IMR-90 (cell line): ENCODE results near the gene FAM168A. TPM values are rescaled to one million over a fixed set of nuclear protein-coding genes. Genes with fewer than 3 reads are reported as not detected.

ENCODE experiments used
- ATAC-seq: fragments of 200-7000 bp; cut with Tn5 transposase; 2 replicates; pipeline ENCODE4 v1.9.1; 2020; ENCODE audit warnings: low read depth, mild to moderate bottlenecking, moderate library complexity
- BruUV-seq: library from RNA; stranded (reverse); fragments of 400-500 nt; replicated peaks from 2 replicates; lab custom pipeline; 2021; lab: Mats Ljungman, UMichigan
- CTCF ChIA-PET: fragments of 300-600 bp; formaldehyde crosslinking; extraction: SDS; loops from one replicate; lab custom pipeline; 2021; ENCODE audit warnings: antibody characterized with exemption; lab: Yijun Ruan, JAX
- POLR2A ChIA-PET: fragments of 300-600 bp; sonication (Branson Sonifier 250); formaldehyde crosslinking; loops from one replicate; lab custom pipeline; 2022; ENCODE audit warnings: antibody characterized with exemption; ENCODE audit not compliant: unreplicated experiment; lab: Charles Lee
- DNase-seq: peaks from one replicate; pipeline ENCODE4 v3.0.0; 2013
- H2AFZ ChIP-seq: replicated peaks from 2 replicates; pipeline ENCODE3; 2013; ENCODE audit warnings: low read length, mild to moderate bottlenecking; ENCODE audit not compliant: poor library complexity
- H2AK5ac ChIP-seq: 2 replicates; pipeline ENCODE4 v1.6.1; 2013; ENCODE audit warnings: low read depth, low read length, inconsistent platforms
- H2AK9ac ChIP-seq: replicated peaks from 2 replicates; pipeline ENCODE3; 2013; ENCODE audit warnings: mild to moderate bottlenecking, low read depth, low read length, moderate library complexity; ENCODE audit not compliant: poor library complexity
- H2BK120ac ChIP-seq: 2 replicates; pipeline ENCODE4 v1.6.1; 2013; ENCODE audit warnings: low read depth, low read length, inconsistent platforms
- H2BK15ac ChIP-seq: 3 replicates; pipeline ENCODE4 v1.6.1; 2013; ENCODE audit warnings: low read depth, low read length, inconsistent platforms
- H2BK20ac ChIP-seq: 2 replicates; pipeline ENCODE4 v1.6.1; 2013; ENCODE audit warnings: low read depth, mild to moderate bottlenecking, inconsistent platforms, low read length, moderate library complexity
- H2BK5ac ChIP-seq: 2 replicates; pipeline ENCODE4 v1.6.1; 2013; ENCODE audit warnings: mild to moderate bottlenecking, low read depth, low read length, inconsistent platforms; ENCODE audit not compliant: poor library complexity, severe bottlenecking
- H3K14ac ChIP-seq: replicated peaks from 2 replicates; pipeline ENCODE4 v1.6.1; 2013; ENCODE audit warnings: low read depth, low read length, inconsistent platforms
- H3K18ac ChIP-seq: 2 replicates; pipeline ENCODE4 v1.6.1; 2013; ENCODE audit warnings: low read depth, low read length, control low read depth
- H3K23ac ChIP-seq: 2 replicates; pipeline ENCODE4 v1.6.1; 2013; ENCODE audit warnings: low read depth, low read length, inconsistent platforms
- H3K27ac ChIP-seq: 2 replicates; pipeline ENCODE4 v1.5.1; 2013; ENCODE audit warnings: mild to moderate bottlenecking, control low read depth, low read length; ENCODE audit not compliant: insufficient read depth
- H3K27me3 ChIP-seq: 2 replicates; pipeline ENCODE4 v1.6.1; 2013; ENCODE audit warnings: low read length; ENCODE audit not compliant: control insufficient read depth, insufficient read depth
- H3K36me3 ChIP-seq: 2 replicates; pipeline ENCODE4 v1.6.1; 2013; ENCODE audit warnings: low read length, mixed read lengths; ENCODE audit not compliant: control insufficient read depth, insufficient read depth
- H3K4ac ChIP-seq: 2 replicates; pipeline ENCODE4 v1.6.1; 2013; ENCODE audit warnings: low read depth, low read length, inconsistent platforms
- H3K4me1 ChIP-seq: 2 replicates; pipeline ENCODE4 v1.6.1; 2013; ENCODE audit warnings: low read length, mixed read lengths; ENCODE audit not compliant: control insufficient read depth, insufficient read depth
- H3K4me2 ChIP-seq: 2 replicates; pipeline ENCODE4 v1.6.1; 2013; ENCODE audit warnings: low read depth, mild to moderate bottlenecking, control low read depth, low read length, moderate library complexity
- H3K4me3 ChIP-seq: 2 replicates; pipeline ENCODE4 v1.5.1; 2013; ENCODE audit warnings: low read depth, mild to moderate bottlenecking, control low read depth, low read length, moderate library complexity; ENCODE audit not compliant: insufficient read depth
- H3K56ac ChIP-seq: 2 replicates; pipeline ENCODE4 v1.6.1; 2013; ENCODE audit warnings: low read length, inconsistent platforms; ENCODE audit not compliant: insufficient read depth; ENCODE audit errors: extremely low read depth
- H3K79me1 ChIP-seq, 2 experiments: 2 replicates each; pipeline ENCODE4 v1.6.1; 2013; ENCODE audit warnings: low read length in 2 of 2, inconsistent platforms in 1 of 2, low read depth in 1 of 2
- H3K9ac ChIP-seq: 2 replicates; pipeline ENCODE4 v1.6.1; 2013; ENCODE audit warnings: low read depth, low read length, control low read depth
- H3K9me1 ChIP-seq: 2 replicates; pipeline ENCODE4 v1.6.1; 2013; ENCODE audit warnings: low read length, inconsistent platforms; ENCODE audit not compliant: insufficient read depth
- H3K9me3 ChIP-seq: 2 replicates; pipeline ENCODE4 v1.6.1; 2013; ENCODE audit warnings: low read length; ENCODE audit not compliant: control insufficient read depth, insufficient read depth
- H4K20me1 ChIP-seq: 2 replicates; pipeline ENCODE4 v1.6.1; 2013; ENCODE audit warnings: low read length, inconsistent platforms; ENCODE audit not compliant: insufficient read depth
- H4K5ac ChIP-seq: 2 replicates; pipeline ENCODE4 v1.6.1; 2013; ENCODE audit warnings: mild to moderate bottlenecking, low read depth, low read length, control low read depth
- H4K8ac ChIP-seq, 2 experiments: 2 replicates each; pipeline ENCODE4 v1.6.1; 2013; ENCODE audit warnings: low read depth in 2 of 2, low read length in 2 of 2, control low read depth in 1 of 2, inconsistent platforms in 1 of 2
- H4K91ac ChIP-seq: 2 replicates; pipeline ENCODE4 v1.6.1; 2013; ENCODE audit warnings: low read depth, low read length, inconsistent platforms; ENCODE audit not compliant: insufficient read depth
- CEBPB ChIP-seq: IDR thresholded peaks from 2 replicates; pipeline ENCODE4 v1.6.1; 2012; ENCODE audit warnings: low read depth, low read length, improper control_type of control experiment
- CTCF ChIP-seq: conservative IDR thresholded peaks from 2 replicates; pipeline ENCODE4 v1.5.1; 2012; ENCODE audit warnings: mild to moderate bottlenecking, low read depth, low read length, improper control_type of control experiment
- MAZ ChIP-seq: IDR thresholded peaks from 2 replicates; pipeline ENCODE4 v1.6.1; 2012; ENCODE audit warnings: low read depth, mild to moderate bottlenecking, low read length, improper control_type of control experiment, moderate library complexity, borderline replicate concordance
- MXI1 ChIP-seq: IDR thresholded peaks from 2 replicates; pipeline ENCODE4 v1.6.1; 2012; ENCODE audit warnings: low read depth, mild to moderate bottlenecking, low read length, moderate library complexity, borderline replicate concordance
- POLR2A ChIP-seq: IDR thresholded peaks from 2 replicates; pipeline ENCODE4 v1.6.1; 2012; ENCODE audit warnings: mild to moderate bottlenecking, low read depth, low read length
- RAD21 ChIP-seq: IDR thresholded peaks from 2 replicates; pipeline ENCODE4 v1.6.1; 2012; ENCODE audit warnings: low read length, improper control_type of control experiment
- RFX5 ChIP-seq: IDR thresholded peaks from 2 replicates; pipeline ENCODE4 v1.8.0; 2012; ENCODE audit warnings: low read depth, mild to moderate bottlenecking, low read length, moderate library complexity
- SMC3 ChIP-seq: fragments of 150-350 bp; IDR thresholded peaks from 2 replicates; pipeline ENCODE4 v1.6.1; 2016; ENCODE audit warnings: low read depth, mild to moderate bottlenecking, antibody characterized with exemption, low read length, moderate library complexity
- WGBS, 2 experiments: methylation state at CpG; one replicate each; pipeline versions ENCODE4 v1.1.5 to v1.1.7; 2013; ENCODE audit warnings: missing lambda C conversion rate in 2 of 2; ENCODE audit not compliant: insufficient read length in 1 of 2; ENCODE audit errors: extremely low coverage in 2 of 2; 5-methylcytosine and 5-hydroxymethylcytosine counted together
- dilution Hi-C: fragments of 300-500 bp; cut with HindIII; formaldehyde crosslinking; loops from one replicate; pipeline ENCODE4 v1.14.3; 2018; ENCODE audit warnings: low sequenced_read_pairs; ENCODE audit not compliant: unreplicated experiment
- in situ Hi-C: fragments of 300-500 bp; cut with MboI; formaldehyde crosslinking; loops from 3 replicates; pipeline ENCODE4 v1.14.3; 2019; ENCODE audit warnings: low sequenced_read_pairs, inconsistent platforms, mixed read lengths
- intact Hi-C: fragments of 100-400 bp; cut with micrococcal nuclease; formaldehyde crosslinking; loops from 2 replicates; pipeline ENCODE4 v1.10.0; 2022
- polyA plus RNA-seq, 3 experiments: library from polyadenylated mRNA; depleted of rRNA; stranded (reverse); fragments of >200 nt; gene quantifications; 2 replicates each; pipeline ENCODE4 v1.2.3, GENCODE V29; 2012; ENCODE audit warnings: low replicate concordance in 1 of 3
- total RNA-seq: library from RNA; depleted of rRNA; stranded (reverse); fragments of >200 nt; gene quantifications from 2 replicates; pipeline ENCODE4 v1.2.3, GENCODE V29; 2012

The FAM168A gene
- total and polyA plus RNA-seq, 2 of the 4 experiments (the other 2 are of a cell fraction), result 13.1 to 22.8 TPM

DNA sequence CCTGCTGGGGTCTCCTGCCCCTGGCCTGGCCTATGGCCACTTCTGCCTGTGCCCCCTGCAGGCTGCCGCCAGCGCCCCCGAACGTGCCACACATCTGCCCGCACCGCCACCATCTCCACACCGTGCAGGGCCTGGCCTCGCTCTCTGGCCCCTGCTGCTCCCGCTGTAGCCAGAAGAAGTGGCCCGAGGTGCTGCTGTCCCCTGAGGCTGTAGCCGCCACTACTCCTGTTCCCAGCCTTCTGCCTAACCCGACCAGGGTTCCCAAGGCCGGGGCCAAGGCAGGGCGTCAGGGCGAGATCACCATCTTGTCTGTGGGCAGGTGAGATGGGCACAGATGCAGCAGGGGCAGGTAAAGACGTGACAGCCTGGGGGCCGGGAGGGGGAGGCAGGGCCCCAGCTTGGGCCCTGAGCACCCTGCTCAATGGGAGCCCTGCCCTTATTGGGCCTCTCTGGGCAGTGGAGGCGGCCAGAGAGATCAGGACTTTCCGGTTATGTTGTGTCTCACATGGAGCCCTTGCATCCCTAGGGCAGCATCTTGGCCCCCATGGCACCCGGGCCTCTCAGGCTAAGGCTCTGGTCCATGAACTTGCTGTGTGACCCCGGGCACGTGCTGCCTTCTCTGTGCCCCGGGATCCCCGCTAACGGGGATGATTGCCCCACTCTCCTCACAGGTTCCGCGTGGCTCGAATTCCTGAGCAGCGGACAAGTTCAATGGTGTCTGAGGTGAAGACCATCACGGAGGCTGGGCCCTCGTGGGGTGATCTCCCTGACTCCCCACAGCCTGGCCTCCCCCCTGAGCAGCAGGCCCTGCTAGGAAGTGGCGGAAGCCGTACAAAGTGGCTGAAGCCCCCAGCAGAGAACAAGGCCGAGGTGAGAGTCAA lies 203.3 kb downstream of the FAM168A start (continued):
- TF ChIP-seq CEBPB (no peak), RFX5 (no peak)

GRCh38 chr11:73393479-73394415 lies 204.2 kb downstream of the FAM168A start:
- no peak overlapping the region for H3K18ac ChIP-seq
- TF ChIP-seq MAZ (peak; percentile 26; the same call in 1 of the 2 replicates), RAD21 (peak; percentile 82), CTCF (peak; percentile 81), SMC3 (peak; percentile 73), MXI1 (peak; percentile 65; the same call in 1 of the 2 replicates), POLR2A (no peak)
- H3K27ac ChIP-seq, result no peak overlapping the region
- H4K91ac ChIP-seq, result no peak overlapping the region
- no peak overlapping the region for H2AFZ ChIP-seq
- in situ Hi-C loops (no loop called here), dilution Hi-C loops (no loop called here), intact Hi-C loops (loop anchor here (1.0 kb wide), 3 partner anchors 42 to 98 kb away; no protein-coding TSS in a partner anchor)
- H3K23ac ChIP-seq, result no peak overlapping the region
- H2BK120ac ChIP-seq, result no peak overlapping the region
- ChIA-PET CTCF (interaction anchor here (0.6 to 2.9 kb wide), 5 partner anchors 17 to 352 kb away, joined by 3 to 16 read pairs (median 5); partner anchors contain the start of gene RELT), POLR2A (interaction anchor here (0.6 kb wide), 1 partner anchor 86 kb away, joined by 9 read pairs; no protein-coding TSS in a partner anchor)
- no peak overlapping the region for H2BK15ac ChIP-seq
- peak; percentile 95 for ATAC-seq
- H4K20me1 ChIP-seq, result peaks cover 8% of the 10 kb centered on the region
- H3K36me3 ChIP-seq, result peaks cover 4% of the 10 kb centered on the region; the same call in 1 of the 2 replicates
- no peak overlapping the region for H3K4me3 ChIP-seq
- no peak overlapping the region for H2AK5ac ChIP-seq
- H3K27me3 ChIP-seq, result no peaks in the 10 kb centered on the region
- H3K79me1 ChIP-seq, result peaks cover 0 to 10% of the 10 kb centered on the region in 2 experiments; a peak in 2 of 4 replicates
- no peaks in the 10 kb centered on the region for H3K9me1 ChIP-seq
- no peak overlapping the region for H4K5ac ChIP-seq
- no peak overlapping the region for H3K4ac ChIP-seq
- H3K56ac ChIP-seq, result no peak overlapping the region
- no peaks in the 10 kb centered on the region for H3K4me1 ChIP-seq
- peak overlapping the region; percentile 47 for H2AK9ac ChIP-seq
- H2BK5ac ChIP-seq, result no peak overlapping the region
- no peak overlapping the region for H2BK20ac ChIP-seq
- no peaks in the 10 kb centered on the region for H3K9me3 ChIP-seq
- BruUV-seq, result no TSS peak
- H3K4me2 ChIP-seq, result no peak overlapping the region
- H3K9ac ChIP-seq, result no peak overlapping the region
- WGBS, 2 experiments, result 86% methylated on average over 7 of the region's 16 CpGs; no CpG with 5 or more reads in 1 of the 2 experiments
- no peak overlapping the region for H4K8ac ChIP-seq
- DNase-seq, result peak; percentile 82
- H3K14ac ChIP-seq, result no peak overlapping the region
